ENCODE results near the gene CROCC2.

CROCC2 gene

DNA sequence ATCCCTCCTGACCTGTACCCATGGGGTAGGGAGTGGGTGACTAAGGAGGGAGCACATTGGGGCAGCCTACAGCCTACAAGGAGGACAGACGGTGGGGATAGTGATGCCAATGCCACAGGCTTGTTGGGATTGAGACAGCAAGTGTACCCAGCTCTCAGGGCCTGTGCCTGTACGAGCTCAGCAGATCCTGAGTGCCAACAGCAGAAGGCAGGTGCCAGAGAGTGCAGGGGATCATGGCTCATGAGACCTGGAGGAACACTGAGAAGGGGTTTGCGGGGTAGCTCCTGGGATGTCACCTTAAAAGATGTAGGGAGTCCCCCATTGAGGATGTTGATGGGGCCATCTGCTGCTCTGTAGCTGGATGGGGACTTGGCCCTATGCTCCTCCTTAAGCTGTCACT lies 82.0 kb downstream of the CROCC2 start:
- DNase-seq (ENCODE audit: low spot score), result no peak

DNA sequence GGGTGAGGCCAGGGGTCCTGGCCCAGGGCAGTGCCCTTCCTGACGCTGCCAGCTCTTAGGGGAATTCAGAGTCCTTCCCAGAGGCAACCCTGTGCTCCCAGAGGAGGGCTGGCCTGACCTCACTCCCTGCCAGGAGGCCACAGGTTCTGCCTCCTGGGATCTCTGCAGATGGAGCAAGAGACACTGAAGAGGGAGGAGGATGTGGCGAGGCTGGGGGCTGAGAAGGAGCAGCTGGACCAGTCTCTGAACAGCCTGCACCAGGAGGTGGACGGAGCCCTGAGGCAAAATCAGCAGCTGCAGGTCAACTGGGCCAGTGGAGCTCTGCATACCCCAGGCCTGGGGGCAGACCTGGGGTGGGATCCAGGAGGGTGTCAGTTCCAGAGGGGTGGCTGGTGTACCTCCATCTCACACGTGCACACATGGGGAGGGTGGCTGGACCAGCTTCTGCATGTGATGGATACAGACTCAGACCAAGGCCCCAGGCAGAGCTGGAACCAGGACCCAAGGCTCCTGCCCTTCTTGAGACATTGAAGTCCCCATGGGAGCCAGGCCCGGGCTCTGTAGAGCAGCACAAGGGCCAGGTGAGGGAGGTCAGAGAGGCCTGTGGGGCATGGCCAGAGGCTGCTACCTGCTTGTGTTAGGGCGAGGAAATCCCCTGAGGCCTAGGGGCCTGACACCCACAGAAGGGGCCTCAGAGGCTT lies 82.6 kb downstream of the CROCC2 start:
- DNase-seq (ENCODE audit: low spot score), result no peak

DNA sequence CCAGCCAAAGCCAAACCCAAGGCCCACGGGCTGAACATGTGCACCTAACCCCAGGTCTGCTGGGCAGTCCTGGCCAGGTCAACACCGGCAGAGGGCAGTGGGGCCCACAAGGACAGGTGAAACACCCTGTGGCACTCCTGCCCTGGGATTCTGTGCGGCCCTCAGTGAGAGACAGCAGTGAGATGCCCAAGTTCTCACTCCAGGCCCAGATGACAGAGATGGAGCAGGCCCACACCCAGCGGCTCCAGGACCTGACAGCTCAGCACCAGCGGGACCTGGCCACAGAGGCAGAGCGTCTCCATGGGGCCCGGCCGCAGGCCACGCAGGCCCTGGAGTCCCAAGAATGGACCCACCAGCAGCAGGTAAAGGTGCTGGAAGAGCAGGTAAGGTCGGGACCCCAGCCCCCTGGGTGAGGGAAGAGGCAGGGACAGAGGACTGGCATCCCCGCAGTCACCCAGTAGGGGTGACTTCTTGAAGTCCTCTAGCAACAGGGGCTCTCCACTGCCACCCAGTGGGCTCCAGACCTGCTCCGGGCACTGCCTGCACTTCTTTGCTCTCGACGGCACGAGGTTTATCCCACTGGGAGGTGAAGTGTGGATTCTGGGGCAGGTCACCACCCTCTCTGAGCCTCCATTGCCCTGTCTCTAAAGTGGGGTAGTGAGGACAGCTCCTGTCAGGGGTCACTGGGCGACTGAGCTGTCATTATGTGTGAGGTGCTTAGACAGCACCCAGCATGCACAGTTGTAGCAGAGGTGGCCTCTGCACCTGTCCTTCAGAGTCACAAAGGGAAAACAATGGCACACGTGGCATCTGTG lies 83.5 kb downstream of the CROCC2 start:
- DNase-seq (ENCODE audit: low spot score), result no peak

DNA sequence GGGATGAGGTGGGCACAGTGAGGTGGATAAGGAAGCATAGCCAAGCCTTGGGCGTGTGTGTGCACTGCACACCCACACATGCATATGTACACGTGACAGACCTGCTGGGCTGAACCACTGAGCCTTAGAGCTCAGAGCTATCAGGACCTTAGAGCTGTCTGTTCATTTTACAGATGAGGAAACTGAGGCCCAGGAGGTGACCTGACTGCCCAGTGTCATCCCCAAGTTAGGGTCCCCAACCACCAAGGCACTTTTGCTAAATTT lies 84.1 kb downstream of the CROCC2 start:
- no peak for DNase-seq (ENCODE audit: low spot score)

DNA sequence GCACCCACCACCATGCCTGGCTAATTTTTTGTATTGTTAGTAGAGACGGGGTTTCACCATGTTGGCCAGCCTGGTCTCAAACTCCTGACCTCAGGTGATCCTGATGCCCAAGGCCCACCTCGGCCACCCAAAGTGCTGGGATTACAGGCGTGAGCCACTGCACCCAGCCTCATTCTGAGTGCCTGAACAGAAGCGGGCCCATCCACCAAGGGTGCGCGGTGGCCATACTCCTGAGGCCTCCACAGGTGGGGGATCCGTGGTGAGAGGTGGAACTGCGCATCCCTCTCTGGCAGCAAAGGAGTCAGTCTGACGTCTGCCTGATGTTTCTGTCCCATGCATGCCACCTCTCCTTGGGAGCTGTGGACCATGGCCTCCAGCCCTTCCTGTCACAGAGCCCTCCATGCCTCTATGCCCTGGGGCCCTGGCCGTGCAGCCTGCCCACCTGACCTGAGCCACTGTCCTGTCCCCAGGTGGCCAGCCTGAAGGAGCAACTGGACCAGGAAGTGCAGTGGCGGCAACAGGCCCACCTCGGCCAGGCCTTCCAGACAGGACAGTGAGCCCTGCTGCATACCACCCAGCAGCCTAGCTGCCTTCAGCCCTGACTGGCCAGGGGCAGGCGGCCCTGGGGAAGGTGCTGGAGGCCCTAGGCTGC lies 84.7 kb downstream of the CROCC2 start:
- no peak for DNase-seq (ENCODE audit: low spot score)

DNA sequence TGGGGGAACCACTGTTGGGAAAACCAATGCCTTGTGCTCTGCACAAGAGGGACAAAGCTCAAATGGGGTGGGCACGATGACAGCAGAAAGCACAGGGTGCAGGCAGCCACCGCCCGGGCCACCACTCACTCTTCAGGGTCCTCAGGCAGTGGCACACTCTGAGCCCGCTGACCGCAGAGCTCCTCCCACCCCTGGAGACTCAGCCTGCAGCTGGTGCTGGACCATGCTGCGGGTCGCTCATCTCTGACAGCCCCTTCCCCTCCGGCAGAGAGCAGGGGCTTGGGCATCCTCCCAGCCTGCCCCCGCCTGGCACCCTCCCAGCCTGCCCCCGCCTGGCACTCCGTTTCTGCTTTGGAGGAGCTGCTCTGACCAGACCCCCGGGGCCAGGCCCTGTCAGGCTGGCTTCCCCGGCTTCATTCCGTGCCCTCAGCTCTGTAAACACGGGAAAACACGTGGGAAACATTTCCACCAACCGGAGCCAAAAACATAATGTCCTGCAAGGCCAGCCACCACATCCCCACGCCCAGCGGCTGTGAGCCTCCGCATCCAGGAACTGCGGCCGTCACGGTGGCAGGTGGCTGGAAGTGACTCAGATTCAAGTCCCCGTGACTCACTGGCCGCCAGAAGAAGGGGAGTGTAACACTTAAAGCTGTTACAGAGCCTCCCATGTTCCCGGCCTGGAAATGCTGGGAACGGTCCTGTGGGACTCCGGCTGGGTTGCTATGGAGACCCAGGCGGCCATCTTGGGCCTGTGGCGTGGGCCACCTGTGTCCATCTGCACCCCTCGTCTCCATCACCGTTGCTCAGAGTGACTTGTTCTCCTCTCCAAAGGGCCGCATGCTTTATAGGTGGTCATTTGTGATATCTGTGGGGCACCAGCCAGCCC lies 85.5 kb downstream of the CROCC2 start:
- no peak for DNase-seq (ENCODE audit: low spot score)

DNA sequence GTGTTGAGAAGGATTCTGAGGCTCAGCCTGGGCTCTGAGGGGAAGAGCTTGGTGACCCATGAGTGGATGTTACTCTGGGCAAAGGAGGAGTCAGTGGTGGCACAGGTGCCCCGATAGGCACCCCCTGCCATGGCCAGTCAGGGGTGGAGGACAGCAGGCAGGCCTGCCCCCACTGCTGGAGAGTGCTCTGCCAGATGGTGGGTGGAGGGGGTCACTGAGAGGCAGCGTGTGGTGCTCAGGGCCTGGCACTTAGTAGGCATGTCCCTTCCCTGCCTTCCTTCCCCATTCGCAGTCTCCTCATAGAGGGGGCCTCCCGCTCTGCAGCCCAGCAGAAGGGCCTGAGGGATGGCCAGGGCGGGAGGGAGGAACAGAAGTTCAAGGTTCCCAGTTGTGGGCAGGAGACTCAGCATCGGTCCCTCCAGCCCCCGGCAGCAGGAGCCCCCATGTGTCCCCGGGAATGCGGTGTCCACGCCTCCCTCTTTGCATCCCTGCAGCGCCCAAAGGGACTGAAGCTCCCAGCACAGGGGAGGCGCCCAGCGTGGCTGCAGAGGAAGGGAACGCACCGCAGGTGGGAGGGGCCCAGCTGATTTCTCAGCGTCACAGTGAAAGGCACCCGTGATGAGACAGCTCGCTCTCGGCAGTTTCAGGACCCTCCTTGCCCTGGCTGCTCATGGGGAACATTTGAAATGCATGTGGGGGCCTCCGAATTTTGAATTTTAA lies 86.6 kb downstream of the CROCC2 start:
- no peak for DNase-seq (ENCODE audit: low spot score)

DNA sequence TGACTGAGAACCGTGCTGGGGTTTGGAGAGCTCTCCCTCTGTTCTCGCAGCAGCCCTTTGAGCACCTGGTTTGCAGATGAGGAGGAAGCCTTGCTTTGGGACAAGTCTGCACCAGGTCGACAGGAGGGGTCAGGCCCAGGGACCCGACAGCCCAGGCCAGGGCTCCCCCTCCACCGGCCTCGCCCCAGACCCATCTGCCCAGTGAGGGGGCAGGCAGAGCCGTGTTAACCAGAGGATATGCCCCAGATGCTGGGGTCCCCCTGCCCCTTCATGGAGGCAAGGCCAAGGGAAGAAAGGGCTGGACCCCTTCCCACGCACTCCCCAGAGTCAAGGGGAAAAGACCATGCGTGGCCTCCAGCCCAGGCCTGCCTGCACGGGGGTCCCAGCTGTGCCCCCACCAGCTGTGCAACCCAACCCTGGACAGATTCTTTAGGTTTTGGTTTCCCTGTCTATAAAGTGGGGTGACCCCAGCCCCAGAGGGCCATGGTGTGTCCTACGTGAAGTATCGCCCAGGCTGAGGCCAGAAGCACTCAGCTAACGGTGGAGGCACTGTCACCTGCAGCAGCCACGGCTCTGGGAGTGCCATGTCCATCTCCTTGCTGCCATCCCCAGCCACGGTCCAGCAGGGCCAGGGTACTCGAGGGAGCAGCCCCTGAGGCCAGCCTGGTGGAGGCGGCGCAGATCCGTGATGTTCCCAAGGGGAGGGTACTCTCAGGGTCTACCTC lies 87.5 kb downstream of the CROCC2 start:
- no peak for DNase-seq (ENCODE audit: low spot score)

DNA sequence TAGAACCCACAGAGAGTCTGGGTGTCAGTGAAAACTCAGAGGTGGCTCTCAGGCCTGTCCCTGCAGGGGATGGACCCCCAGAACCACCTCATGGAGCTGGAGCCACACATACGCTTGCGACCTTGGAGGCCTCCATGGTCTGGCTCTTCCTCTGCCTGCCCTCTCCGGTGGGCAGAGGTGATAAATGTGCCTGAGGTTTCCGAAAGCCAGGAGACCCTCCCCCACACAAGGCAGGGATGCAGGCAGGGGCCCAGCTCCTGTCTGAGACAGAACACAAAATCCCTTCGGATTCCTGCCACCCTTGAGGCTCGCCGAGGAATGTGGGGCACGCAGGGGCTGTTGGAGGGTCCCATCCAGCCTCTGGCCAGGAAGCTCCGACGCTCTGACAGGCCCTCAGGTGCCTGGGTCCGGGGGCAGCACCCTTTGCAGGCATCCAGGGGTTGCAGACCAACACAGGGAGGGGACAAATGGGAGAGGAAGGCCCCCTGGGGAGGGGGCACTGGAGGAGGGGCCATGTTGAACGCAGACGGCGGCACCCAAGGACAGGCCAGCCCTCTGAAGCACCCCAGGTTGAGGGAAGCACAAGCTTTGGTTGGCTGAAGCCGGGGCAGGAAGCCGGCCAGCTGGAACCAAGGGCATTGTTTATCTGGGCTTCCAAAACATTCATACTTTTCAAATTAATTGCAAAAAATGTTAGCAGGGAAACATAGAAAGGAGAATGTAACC lies 88.2 kb downstream of the CROCC2 start:
- no peak for DNase-seq (ENCODE audit: low spot score)

DNA sequence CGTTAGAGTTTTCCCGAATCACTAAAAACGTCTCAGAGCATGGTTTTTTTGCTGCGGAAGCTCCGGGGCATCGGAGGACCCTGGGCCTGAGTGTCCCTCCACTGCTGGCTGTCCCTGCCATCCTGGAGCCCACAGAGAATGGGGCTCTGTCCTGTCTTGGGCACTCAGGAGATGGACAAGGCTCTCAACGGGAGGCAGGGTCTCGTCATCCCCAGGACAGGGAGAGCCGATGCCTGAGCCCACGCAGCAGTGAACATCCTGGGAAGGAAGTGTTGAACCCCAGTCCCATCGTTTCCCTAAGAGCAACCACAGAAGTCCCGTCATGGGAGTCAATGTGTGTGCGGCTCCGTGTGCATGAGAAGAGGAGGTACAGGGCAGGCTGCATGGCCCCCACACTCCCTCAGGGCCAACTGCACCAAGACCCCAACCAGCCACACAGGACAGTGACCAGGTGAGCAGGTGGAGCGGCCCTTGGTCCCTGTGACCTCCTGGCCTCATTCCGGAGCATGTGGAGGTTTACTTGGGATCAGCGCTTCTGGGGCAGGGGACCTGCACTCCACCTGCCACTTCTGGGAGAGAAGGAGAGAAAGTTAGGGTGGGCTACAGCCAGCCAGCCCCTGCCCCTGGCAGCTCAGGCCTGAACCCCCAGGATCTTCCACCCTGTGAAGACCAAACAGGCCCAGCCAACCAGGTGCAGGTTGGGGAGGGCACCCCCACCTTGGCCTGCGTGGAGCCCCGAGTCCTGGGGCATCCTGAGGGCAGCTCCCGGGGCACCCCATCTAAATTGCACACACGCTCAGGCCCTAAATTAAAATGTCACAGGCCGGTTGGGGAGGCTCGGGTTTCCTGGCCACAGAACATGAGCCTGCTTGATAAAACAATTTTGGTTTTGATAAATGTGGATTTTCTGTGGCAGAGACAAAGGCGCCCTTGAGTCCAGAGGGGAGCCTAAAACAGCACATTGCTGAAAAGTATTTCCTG lies 89.2 kb downstream of the CROCC2 start:
- no peak for DNase-seq (ENCODE audit: low spot score)

DNA sequence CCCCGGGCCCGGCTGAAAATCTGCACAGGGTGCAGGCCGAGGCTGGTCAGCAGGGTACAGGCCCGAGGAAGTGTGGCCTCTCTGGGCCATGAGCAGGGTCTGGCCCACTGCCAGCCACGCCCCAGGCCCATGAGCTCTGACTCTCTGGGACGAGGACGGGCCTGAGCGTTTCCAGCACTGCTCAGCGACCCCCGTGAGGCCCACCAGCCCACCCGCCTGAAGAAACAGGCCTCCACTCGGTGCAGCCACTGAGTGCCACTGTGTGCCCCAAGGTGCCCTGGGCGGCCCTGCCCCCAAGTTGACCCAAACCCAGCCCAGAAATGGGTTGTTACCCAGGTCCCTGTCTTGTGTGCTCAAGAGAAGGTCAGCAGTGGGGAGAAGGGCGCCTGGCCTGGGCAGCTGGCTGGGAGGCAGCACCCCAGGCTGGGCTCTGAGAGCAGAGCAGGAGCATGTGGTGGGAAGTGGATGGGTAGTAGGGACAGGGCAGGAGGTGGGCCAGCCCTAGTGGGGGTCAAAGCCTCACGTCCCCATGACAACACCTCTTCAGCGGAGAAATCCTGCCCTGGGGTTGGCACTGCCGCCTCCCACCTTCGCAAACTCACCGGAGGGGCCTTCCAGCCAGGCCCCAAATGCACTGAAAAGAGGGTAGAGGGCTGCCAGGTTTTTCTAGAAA lies 90.2 kb downstream of the CROCC2 start:
- no peak for DNase-seq (ENCODE audit: low spot score)

DNA sequence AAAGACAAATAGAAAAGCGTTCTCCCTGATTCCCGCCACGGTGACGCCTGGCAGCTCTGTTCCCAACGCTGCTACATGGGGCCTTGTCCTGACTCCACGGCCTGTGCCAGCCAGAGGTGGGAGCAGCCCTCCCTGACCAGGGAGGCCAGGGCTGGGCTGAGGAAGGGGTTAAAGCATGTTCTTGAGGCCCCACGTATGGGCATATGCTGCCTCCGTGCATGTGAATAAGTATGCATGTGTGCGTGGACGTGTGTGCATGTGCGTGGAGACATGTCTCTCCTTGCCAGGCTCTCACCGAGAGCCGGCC lies 90.7 kb downstream of the CROCC2 start:
- no peak for DNase-seq (ENCODE audit: low spot score)

DNA sequence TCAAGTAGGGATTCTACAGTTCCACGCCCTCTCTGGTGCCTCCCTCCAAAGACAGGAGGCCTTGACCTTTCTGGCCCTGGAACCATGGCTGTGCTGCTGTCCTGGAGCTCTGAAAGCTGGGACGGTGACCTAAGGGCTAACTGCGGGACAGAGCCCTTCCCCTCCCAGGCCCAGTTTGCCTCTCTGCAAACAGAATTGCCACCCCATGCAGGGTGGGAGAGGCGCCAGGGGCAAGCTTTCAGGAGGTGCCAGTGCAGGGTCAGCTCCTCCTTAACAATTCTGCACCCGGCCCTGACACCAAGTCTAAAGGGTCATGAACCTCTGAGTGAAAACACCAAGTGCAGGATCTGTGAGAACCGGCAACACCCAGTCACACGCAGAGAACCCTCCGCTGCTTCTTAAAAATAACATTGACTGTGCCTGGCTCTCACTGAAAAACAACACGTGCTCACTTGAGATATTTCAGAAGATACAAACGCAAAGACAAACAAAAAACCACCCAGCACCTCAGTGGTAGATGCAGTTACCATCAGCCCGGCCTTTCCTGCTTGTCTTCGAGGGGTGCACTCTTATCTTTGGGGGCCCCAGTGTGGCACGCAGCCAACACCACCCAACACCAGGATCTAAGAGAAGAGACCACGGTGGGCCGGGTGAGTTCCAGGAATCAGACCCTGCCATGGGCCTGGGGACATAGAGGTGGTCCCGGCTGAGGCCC lies 91.2 kb downstream of the CROCC2 start:
- no peak for DNase-seq (ENCODE audit: low spot score)

DNA sequence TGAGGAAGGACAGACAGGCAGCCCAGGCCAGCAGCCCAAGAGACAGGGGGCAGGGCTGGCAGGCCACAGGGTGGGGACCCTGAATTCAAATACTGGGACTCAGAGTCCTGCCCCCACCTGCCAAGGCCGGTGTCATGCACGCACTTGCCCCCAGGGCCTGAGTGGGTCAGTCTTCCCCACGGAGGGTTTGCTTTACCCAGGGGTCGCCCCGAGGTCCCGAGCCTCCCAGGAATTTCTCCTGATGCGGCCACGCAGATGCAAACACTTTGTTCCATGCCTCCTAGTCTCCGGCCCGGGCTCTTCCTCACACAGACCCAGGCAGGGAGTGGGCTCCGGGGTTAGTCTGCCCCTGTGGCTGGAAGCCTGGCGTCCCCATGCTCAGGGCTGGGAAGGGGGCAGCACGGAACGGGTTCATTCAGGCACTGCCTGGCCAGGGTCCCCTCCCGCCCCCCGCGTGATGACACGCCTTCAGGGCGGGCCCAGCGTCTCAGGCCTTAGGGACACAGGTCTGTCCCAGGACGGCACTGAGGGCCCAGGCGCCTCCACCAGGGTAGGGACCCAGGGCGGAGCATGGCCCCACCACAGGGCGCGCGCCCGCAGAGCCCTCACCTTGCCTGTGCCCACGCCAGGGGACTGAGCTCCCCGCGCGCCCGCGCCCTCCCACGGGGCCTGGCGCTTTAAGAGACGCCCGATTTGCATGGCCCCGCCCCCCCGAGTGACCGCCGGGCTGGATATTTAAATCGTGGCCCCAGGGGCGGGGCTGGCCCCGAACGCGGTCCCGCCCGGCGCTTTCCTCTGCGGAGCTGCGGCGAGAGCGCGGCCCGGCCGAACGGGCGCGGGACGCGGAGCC lies 91.9 kb downstream of the CROCC2 start, which contains the start of gene SNED1:
SNED1 (plus strand) TSS at position 763 of the 850 bp plus-strand sequence. CDS start 220 bp downstream, outside the sequence.
- no peak for DNase-seq (ENCODE audit: low spot score)

DNA sequence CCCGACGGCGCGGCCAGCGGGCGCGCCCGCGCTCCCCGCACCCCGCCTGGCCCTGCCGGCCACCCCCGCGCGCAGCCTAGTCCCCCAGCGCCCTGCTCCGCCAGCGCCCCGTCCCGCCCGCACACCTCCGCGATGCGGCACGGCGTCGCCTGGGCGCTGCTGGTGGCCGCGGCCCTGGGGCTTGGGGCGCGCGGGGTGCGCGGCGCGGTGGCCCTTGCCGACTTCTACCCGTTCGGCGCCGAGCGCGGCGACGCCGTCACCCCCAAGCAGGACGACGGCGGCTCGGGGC lies 92.5 kb downstream of the CROCC2 start:
- DNase-seq (ENCODE audit: low spot score), result no peak

DNA sequence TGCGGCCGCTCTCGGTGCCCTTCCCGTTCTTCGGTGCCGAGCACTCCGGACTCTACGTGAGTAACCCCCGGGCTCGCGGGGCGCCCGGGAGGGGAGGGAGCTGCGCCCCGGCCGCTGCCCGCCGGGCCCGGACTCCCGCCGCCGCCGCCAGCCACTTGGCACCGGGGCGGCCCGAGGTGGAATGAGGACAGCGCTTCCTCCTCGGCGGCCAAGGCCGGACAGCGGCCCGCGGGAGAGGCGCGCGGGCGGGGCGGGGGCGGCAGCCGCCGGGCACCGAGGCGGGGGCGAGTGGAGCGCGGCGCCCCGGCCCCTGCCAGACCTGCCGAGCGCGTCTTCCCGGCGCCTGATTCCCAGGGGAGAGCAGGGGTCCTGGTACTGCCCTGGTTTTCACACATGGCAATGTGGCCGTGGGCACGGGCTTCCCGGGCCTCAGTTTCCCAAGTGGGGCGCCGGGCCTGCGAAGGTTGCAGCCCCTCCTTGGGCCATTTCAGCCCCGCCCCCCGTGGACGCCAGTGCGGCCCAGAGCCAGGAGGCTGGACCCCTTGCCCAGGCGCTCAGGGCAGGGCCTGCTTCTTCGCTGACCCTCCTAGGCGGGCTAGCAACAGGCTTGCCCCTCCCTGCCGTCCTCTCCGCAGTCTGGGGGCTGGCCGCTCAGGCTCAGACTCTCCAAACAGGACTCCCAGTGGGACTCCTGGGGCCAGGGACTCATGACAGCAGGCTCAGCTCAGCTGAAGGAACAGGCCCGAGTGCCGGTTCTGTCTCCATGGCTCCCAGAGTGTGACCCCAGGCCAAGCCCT lies 93.1 kb downstream of the CROCC2 start:
- DNase-seq (ENCODE audit: low spot score), result no peak

Measured in activated CD4-positive, alpha-beta T cell treated with anti-CD3 and anti-CD28 coated beads, Interleukin-2, Interleukin-4, amounts not matched to agents 100 ng/mL and 50 ng/mL, durations not matched to agents 16 hours and 8 hours (primary cell).